K562 (cell line): ENCODE data around the gene TNNT2.

ENCODE experiments used
- ARID3A ChIP-seq: IDR thresholded peaks from 2 replicates; pipeline ENCODE4 v1.6.1; 2012; ENCODE audit warnings: low read depth, low read length, improper control_type of control experiment, borderline replicate concordance
- EP300 ChIP-seq: IDR thresholded peaks from 2 replicates; pipeline ENCODE4 v1.6.1; 2012; ENCODE audit warnings: low read length, improper control_type of control experiment
- EZH2 ChIP-seq: IDR thresholded peaks from 2 replicates; pipeline ENCODE4 v1.6.1; 2012; ENCODE audit warnings: low read depth, mild to moderate bottlenecking, inconsistent platforms, low read length, borderline replicate concordance
- FOXJ3 ChIP-seq: sonication (generic); formaldehyde crosslinking; IDR thresholded peaks from 2 replicates; pipeline ENCODE4 v1.4.0; 2020; ENCODE audit warnings: mild to moderate bottlenecking, missing genetic modification reagents
- GABPB2 ChIP-seq: fragments of 250-450 bp; sonication (Bioruptor Pico); conservative IDR thresholded peaks from 2 replicates; pipeline ENCODE4 v1.5.1; 2021; ENCODE audit warnings: mild to moderate bottlenecking
- HCFC1 ChIP-seq: IDR thresholded peaks from 2 replicates; pipeline ENCODE4 v1.6.1; 2012; ENCODE audit warnings: low read depth, low read length, improper control_type of control experiment
- POLR2AphosphoS5 ChIP-seq: IDR thresholded peaks from 2 replicates; pipeline ENCODE4 v1.6.1; 2011; ENCODE audit warnings: mild to moderate bottlenecking, low read depth, low read length, moderate library complexity; ENCODE audit not compliant: control insufficient read depth, insufficient read depth
- SIX5 ChIP-seq, 2 experiments: IDR thresholded peaks; 2 replicates each; pipeline ENCODE4 v1.6.1; 2011; ENCODE audit warnings: low read length in 2 of 2, borderline replicate concordance in 1 of 2, low read depth in 1 of 2, mild to moderate bottlenecking in 1 of 2, moderate library complexity in 1 of 2; ENCODE audit not compliant: insufficient read depth in 1 of 2
- TCF7L2 ChIP-seq: fragments of 150-350 bp; IDR thresholded peaks from 2 replicates; pipeline ENCODE4 v1.6.1; 2016; ENCODE audit warnings: low read depth, mild to moderate bottlenecking, low read length, moderate library complexity
- ZBTB26 ChIP-seq: fragments of 450-650 bp; formaldehyde crosslinking; IDR thresholded peaks from 2 replicates; pipeline ENCODE4 v1.4.0; 2022; ENCODE audit warnings: missing genetic modification characterization
- ZNF121 ChIP-seq: sonication (generic); formaldehyde crosslinking; conservative IDR thresholded peaks from 2 replicates; pipeline ENCODE4 v1.8.0; 2022; ENCODE audit warnings: missing genetic modification reagents
- ZNF695 ChIP-seq: fragments of 450-650 bp; formaldehyde crosslinking; IDR thresholded peaks from 2 replicates; pipeline ENCODE4 v1.4.0; 2020; ENCODE audit warnings: mild to moderate bottlenecking, moderate library complexity
- TF ChIP-seq, protein P1 (sequence below), 2 experiments: fragments of 450-650 bp in 1 of 2; sonication (generic) in 1 of 2; formaldehyde crosslinking in 1 of 2; IDR thresholded peaks; 2 replicates each; pipeline versions ENCODE4 v1.7.1 to v1.9.0; 2016 to 2022; ENCODE audit warnings: inconsistent platforms in 1 of 2, mild to moderate bottlenecking in 1 of 2, missing genetic modification reagents in 1 of 2

DNA sequence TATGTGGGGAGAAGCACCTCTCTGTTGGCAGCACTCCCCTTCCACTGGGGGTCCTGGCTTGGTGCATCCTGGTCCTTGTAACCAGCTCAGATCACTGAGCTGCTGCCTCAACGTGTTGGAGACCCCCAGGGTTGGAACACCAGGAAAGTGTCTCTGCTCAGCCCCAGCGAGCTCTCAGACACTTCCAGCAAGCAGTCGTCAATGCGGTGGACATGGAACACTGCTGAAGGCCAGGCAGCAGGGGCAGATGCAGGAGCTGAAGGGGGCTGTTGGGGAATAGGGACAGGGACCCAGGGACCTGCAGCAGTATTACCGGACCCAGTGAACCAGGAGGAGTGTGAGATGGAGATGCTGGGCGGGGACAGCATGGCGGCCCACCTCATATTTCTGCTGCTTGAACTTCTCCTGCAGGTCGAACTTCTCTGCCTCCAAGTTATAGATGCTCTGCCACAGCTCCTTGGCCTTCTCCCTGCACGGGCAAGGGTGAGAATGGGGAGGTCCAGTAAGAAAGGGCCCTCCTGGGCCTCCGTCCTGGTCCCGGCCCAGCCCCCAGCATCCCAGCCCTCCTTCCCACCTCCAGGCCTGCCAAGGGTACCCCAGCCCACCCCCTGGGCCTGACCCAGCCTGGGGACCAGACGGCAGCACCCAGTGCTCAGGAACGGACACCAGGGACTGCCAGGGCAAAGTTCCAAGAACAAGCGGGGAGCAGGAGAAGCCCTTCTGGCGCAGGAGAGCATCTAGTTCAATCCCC lies 16.4 kb downstream of the TNNT2 start:
- TF ChIP-seq ZNF121 (CRISPR knock-in tag) = no peak
- no peak for TF ChIP-seq EZH2
- TF ChIP-seq, protein P1, sequence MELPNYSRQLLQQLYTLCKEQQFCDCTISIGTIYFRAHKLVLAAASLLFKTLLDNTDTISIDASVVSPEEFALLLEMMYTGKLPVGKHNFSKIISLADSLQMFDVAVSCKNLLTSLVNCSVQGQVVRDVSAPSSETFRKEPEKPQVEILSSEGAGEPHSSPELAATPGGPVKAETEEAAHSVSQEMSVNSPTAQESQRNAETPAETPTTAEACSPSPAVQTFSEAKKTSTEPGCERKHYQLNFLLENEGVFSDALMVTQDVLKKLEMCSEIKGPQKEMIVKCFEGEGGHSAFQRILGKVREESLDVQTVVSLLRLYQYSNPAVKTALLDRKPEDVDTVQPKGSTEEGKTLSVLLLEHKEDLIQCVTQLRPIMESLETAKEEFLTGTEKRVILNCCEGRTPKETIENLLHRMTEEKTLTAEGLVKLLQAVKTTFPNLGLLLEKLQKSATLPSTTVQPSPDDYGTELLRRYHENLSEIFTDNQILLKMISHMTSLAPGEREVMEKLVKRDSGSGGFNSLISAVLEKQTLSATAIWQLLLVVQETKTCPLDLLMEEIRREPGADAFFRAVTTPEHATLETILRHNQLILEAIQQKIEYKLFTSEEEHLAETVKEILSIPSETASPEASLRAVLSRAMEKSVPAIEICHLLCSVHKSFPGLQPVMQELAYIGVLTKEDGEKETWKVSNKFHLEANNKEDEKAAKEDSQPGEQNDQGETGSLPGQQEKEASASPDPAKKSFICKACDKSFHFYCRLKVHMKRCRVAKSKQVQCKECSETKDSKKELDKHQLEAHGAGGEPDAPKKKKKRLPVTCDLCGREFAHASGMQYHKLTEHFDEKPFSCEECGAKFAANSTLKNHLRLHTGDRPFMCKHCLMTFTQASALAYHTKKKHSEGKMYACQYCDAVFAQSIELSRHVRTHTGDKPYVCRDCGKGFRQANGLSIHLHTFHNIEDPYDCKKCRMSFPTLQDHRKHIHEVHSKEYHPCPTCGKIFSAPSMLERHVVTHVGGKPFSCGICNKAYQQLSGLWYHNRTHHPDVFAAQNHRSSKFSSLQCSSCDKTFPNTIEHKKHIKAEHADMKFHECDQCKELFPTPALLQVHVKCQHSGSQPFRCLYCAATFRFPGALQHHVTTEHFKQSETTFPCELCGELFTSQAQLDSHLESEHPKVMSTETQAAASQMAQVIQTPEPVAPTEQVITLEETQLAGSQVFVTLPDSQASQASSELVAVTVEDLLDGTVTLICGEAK (IDR thresholded peaks at IDR 0.05) = no peak
- TF ChIP-seq, protein P1 (CRISPR knock-in tag; IDR thresholded peaks at IDR 0.05) = no peak
- no peak for TF ChIP-seq POLR2AphosphoS5
- no peak for TF ChIP-seq ZNF695
- no peak for TF ChIP-seq ARID3A
- no peak for TF ChIP-seq FOXJ3 (CRISPR knock-in tag)
- no peak for TF ChIP-seq GABPB2 (CRISPR knock-in tag)
- TF ChIP-seq SIX5 (IDR thresholded peaks at IDR 0.05; ENCODE audit: borderline replicate concordance in 1 of 2, insufficient read depth in 1 of 2, low read depth in 1 of 2, low read length in 2 of 2) = no peak
- no peak for TF ChIP-seq EP300
- TF ChIP-seq HCFC1 = no peak
- TF ChIP-seq ZBTB26 (CRISPR knock-in tag) = no peak
- no peak for TF ChIP-seq TCF7L2
